ENCODE results near the gene IFITM5.
"Not testable (repeated sequence)": the region's sequence is repeated elsewhere in the genome, so short reads cannot be mapped to it uniquely, and the experiment has no call there.

IFITM5 gene

DNA sequence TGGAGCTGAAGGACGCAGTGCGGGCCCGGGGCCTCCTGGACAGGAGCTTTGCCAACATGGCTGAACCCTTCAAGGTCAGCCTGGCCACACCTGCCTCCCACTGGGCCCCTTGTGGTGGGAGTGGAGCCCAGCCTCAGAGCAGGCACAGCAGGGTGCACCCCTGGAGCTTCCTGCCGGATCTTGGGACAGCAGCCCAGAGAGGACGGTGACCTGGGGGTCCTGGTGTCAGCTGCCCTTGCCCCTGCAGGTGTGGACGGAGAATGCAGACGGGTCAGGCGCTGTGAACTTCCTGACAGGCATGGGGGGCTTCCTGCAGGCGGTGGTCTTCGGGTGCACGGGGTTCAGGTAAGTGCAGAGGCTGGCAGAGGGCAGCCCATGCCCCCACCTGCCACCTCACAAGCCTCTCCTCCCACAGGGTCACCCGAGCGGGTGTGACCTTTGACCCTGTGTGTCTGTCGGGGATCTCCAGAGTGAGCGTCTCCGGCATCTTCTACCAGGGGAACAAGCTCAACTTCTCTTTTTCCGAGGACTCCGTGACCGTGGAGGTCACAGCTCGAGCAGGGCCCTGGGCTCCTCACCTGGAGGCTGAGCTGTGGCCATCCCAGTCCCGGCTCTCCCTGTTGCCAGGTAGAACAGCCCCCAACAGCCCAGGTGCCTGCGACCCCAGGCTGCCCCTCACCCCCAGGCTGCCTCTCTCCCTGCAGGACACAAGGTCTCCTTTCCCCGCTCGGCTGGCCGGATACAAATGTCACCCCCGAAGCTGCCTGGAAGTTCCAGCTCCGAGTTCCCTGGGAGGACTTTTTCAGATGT, 5.3 kb downstream of the IFITM5 start:
- DNase-seq: no peak

DNA sequence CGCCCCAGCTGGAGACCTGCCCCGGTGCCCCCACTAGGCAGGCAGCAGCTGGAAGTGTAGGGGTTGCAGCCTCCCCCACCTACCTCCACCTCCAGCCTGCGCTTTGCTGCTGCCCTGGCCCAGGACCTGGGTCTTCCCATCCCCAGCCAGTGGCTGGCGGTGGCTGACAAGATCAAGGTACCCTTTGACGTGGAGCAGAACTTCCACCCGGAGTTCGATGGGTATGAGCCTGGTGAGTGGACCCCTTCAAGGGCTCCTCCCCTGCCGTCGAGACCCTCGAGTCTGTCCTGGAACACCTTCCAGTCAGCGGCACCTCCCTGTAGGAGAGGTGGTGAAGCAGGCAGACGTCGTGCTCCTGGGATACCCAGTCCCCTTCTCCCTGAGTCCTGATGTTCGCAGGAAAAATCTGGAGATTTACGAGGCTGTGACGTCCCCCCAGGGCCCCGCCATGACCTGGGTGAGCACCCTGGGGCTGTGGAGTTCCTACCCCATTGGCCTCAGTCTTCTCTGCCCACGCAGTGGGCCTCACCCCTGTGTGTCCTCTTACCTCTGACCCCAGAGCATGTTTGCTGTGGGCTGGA, 6.0 kb downstream of the IFITM5 start:
- no peak for DNase-seq

- DNase-seq: no peak
Measured at GRCh38 chr11:292211-293121, 6.9 kb downstream of the IFITM5 start.

GRCh38 chr11:291281-292210, 7.8 kb downstream of the IFITM5 start:
- DNase-seq: no peak

- no peak for DNase-seq
Measured at GRCh38 chr11:290621-291231, 8.6 kb downstream of the IFITM5 start.

DNA sequence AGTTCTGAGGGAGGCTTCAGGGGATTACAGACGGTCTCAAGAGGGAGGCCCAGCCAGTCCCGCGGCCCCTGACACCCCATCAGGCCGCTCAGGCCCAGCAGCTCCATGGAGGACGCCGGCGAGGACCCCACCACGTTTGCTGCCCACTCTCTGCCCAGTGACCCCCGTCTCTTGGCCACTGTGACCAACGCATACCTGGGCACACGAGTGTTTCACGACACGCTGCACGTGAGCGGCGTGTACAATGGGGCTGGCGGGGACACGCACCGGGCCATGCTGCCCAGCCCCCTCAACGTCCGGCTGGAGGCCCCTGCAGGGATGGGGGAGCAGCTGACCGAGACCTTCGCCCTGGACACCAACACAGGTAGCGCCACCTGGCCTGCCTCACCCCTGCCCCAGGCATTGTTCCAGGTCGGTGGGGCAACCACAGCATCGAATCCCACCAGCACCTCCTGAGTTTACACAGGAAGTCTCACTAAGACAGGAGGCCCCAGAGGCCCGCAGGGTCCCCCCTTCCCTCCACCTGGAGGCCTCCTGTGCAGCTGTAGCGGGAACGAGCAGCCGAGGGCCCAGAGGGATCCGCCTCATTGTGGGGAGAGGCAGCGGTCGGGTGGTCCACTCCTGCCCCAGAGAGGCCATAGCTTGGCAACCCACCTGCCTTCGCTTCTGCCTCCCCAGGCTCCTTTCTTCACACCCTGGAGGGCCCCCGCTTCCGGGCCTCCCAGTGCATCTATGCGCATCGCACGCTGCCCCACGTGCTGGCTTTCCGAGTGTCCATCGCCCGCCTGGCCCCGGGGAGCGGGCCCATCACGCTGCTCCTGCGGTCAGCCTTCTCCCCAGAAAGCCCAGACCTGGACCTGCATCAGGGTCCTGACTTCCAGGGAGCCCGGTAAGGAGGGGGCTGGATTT, 9.4 kb downstream of the IFITM5 start:
- no peak for DNase-seq

DNA sequence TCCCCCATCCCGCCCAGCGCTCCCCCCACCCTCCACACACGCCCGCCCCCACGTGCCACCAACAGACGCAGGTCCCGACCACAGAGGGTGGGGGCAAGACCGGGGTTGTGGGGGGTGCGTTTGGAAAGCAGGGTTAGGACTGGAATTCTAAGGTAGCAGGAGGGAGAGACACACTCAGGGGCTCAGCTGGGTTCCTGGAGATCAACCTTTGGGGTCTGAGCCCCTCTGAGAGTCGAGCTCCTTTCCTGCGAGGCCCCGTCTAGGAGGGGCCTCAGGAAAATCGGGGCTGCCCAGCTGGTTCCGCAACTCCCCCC, 10.0 kb downstream of the IFITM5 start:
- DNase-seq: no peak

- DNase-seq: peak; percentile 64
Measured at GRCh38 chr11:288478-289397, 10.6 kb downstream of the IFITM5 start, which contains the start of gene PGGHG. TSS of gene PGGHG (plus strand) at chr11:289126. CDS start at chr11:289817, 691 bp downstream.

DNA sequence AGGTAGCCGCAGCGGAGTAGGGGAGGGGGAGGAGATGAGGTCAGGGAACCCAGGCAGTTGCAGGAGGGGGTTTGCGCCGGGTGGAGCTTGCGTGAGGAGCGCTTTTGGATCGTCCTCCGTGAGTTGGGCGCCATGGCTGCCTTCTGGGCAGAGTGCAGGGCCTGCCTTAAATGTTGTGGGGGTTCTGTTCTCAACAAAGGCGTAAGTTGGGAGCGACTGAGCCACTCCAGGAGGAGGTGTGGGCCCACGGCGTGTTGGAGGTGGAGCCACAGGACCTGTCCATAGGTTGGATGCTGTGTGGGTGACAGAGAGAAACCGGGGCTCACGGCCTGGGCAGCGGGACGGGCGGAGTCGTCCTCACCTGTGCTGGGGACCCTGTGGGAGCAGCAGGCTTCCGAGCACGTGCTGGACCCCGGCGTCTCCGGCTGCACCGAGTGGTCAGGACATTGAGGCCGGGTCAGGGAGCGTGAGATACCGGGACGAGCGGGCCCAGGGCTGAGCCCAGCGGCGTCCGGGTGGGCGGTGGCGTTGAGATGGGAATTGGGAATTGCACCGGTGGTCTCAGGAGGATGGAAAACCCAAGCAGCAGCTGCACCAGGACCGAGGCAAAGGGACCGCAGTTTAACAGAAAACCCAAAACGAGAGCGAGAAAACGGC, 11.4 kb downstream of the IFITM5 start:
- DNase-seq: no peak

DNA sequence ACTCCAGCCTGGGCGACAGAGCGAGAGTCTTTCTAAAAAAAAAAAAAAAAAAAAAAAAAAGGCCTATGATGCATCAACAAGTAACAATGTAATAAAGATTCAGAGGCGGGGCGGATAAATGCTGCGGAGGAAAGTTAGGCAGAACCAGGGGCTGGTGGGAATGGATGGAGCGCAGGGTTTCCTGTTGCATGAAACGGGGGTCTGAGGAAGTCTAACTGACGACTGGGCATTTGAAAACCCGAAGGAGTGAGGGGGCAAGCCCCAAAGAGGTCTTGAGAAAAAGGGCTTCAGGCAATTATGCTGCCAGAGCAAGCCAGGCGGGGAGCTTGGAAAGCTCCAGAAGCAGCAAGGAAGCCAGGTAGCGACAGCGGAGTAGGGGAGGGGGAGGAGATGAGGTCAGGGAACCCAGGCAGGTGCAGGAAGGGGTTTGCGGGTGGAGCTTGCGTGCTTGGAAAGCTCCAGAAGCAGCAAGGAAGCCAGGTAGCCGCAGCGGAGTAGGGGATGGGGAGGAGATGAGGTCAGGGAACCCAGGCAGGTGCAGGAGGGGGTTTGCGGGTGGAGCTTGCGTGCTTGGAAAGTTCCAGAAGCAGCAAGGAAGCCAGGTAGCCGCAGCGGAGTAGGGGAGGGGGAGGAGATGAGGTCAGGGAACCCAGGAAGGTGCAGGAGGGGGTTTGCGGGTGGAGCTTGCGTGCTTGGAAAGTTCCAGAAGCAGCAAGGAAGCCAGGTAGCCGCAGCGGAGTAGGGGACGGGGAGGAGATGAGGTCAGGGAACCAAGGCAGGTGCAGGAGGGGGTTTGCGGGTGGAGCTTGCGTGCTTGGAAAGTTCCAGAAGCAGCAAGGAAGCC, 12.1 kb downstream of the IFITM5 start:
- DNase-seq: not testable (repeated sequence)

DNA sequence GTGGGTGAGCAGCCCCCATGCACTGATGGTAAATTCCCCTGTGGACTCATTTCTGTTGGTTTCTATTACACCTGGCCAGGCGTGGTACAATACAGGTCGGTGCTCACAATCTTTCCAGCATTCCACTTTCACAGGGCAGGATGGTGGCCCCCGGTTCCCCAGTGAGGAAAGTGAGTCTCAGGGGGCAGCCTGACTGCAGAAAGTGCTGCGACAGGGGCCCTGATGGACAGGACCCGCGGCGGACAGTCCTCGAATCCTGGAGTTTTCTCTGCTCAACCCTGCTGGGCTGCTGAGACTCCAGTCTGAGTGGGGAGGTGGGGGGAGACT, 13.5 kb downstream of the IFITM5 start:
- no peak for DNase-seq

DNA sequence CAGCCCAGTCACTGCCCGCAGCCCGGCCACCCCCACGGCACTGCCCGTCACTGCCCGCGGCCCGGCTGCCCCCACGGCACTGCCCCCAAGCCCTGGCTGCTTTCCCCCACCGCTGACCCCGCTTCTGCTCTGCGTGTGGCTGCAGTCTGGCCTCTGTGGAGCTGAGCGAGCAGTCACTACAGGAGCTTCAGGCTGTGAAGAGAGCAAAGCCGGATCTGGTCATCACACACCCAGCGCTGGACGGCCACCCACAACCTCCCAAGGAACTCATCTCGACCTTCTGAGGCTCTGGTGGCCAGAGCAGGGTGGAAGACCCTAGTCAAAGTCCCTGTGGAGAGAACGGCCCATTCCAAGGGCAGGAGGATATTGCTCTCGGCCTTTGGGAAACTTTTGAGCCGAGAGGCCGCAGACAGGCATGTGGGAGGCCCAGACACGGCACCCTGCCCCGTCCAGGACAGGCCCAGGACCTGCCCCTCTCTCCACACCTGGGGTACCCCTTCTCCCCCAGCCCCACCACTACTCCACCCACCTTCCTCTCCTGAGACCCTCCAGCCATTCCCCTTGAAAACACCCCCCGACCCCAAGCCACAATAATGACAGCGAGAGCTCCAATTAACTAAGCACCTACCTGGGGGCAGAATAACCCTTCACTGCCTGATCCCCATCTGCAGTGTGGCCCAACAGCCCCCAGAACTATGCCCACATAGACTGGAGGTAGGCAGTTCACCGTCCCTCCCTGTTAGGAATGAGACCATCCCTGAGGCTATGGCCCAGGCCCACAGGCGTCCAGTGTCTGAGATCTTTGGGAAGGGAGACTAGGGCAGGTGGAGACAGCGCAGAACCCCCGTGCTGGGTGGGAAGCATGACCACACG, 14.1 kb downstream of the IFITM5 start:
- no peak for DNase-seq

- DNase-seq: no peak
Measured at GRCh38 chr11:284105-285020, 15.0 kb downstream of the IFITM5 start.

DNA sequence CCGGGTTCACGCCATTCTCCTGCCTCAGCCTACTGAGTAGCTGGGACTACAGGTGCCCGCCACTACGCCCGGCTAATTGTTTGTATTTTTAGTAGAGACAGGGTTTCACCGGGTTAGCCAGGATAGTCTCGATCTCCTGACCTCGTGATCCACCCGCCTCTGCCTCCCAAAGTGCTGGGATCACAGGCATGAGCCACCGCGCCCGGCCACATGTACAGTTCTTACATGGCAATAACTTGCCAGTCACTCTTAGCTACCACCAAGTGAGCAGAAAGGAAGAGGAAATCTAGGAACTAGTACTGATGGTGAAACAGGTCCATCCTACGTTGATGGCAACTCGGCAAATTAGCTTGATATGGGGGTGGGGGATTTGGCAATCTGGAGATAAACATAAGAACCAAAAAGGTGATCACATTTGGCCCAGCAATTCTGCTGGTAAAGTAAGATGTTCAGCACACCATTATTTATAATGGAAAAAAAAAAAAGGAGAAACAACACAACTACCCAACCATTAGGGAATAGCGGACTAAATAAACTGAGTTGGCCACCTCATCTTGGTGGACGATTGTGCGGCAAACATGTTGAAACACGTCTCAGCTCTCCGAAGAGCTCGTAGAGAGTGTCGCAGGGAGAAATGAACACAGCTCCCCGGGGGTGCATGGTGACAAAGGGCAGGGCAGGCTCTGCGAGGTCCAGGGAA, 15.8 kb downstream of the IFITM5 start:
- DNase-seq: no peak

DNA sequence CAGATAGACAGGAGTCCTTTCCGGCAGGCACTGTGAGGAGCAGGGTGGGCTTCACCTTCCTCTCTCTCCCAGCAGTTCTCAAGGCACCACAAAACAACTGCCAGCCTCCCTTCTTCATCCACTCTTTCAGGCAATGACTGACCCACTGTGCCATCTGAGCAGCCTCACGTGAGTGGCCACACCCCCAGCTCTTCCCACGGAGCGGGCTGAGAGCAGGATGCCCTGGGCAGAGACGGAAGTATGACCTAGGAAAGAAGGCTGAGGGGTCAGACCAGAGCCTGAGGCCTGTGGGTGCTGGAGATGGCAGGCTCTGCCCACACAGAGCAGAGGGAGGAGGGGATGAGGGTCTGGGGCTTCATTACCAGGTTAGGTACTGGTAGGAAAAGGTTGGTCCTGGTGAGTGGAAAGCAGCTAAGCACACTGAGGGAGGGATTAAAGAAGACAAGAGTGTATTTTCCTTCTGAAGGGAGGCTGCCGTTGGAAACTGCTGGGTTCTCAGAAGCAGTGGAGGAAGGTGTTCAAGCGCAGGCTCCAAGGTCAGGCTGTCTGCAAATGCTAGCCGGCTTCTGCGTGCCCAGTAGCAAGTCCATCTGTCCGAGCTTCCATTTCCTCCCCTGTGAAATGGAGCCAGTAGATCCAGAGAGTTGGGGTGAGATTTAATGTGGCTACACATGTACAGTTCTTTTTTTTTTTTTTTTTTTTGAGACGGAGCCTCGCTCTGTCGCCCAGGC, 16.5 kb downstream of the IFITM5 start:
- no peak for DNase-seq
